B cell (primary cell): Measurements from ENCODE around the gene DNM2. TPM values are rescaled to one million over a fixed set of nuclear protein-coding genes. Genes with fewer than 3 reads are reported as not detected.

Source experiments
- ATAC-seq: fragments of 200-7000 bp; cut with Tn5 transposase; one replicate; pipeline ENCODE4 v1.10.0; 2021; ENCODE audit warnings: low read depth, mild to moderate bottlenecking, moderate number of reproducible peaks, moderate library complexity
- CTCF ChIA-PET: fragments of 350-600 bp; sonication (Branson Sonifier 250); formaldehyde crosslinking; loops from one replicate; lab custom pipeline; 2021; ENCODE audit warnings: antibody characterized with exemption, inconsistent platforms; lab: Charles Lee
- POLR2A ChIA-PET: fragments of 350-600 bp; sonication (Branson Sonifier 250); formaldehyde crosslinking; loops from one replicate; lab custom pipeline; 2021; ENCODE audit warnings: antibody characterized with exemption; lab: Charles Lee
- DNase-seq: peaks from one replicate; pipeline ENCODE4 v3.0.0; 2013
- H2AFZ ChIP-seq: 2 replicates; pipeline ENCODE4 v1.6.1; 2012; ENCODE audit warnings: mild to moderate bottlenecking, low read depth, low read length; ENCODE audit not compliant: insufficient read depth, poor library complexity, severe bottlenecking
- H3K27ac ChIP-seq, 2 donors: 1 replicate in 1 of 2; 2 replicates in 1 of 2; pipeline ENCODE4 v1.5.1; 2012 to 2013; ENCODE audit warnings: low read length in 2 of 2, mild to moderate bottlenecking in 2 of 2, moderate library complexity in 1 of 2
- H3K27me3 ChIP-seq, 4 experiments: fragments of 200-600 bp in 1 of 4; sonication (generic) in 1 of 4; replicated peaks in 1 of 4; 1 replicate in 2 of 4; 2 replicates in 2 of 4; pipeline versions ENCODE4 v1.6.1 to v1.7.0; 2013 to 2016; ENCODE audit warnings: low read length in 3 of 4, mild to moderate bottlenecking in 2 of 4, mixed read lengths in 1 of 4, moderate library complexity in 1 of 4; ENCODE audit not compliant: insufficient read depth in 4 of 4, control insufficient read depth in 3 of 4; ENCODE audit errors: control extremely low read depth in 1 of 4
- H3K36me3 ChIP-seq, 2 experiments: replicated peaks in 1 of 2; 1 replicate in 1 of 2; 2 replicates in 1 of 2; pipeline versions ENCODE4 v1.6.1 to v1.7.1; 2013; ENCODE audit warnings: low read length in 1 of 2; ENCODE audit not compliant: insufficient read depth in 2 of 2, control insufficient read depth in 1 of 2; ENCODE audit errors: control extremely low read depth in 1 of 2, extremely low read depth in 1 of 2
- H3K4me1 ChIP-seq, 2 donors: fragments of 200-600 bp in 1 of 2; sonication (generic) in 1 of 2; 1 replicate in 1 of 2; 2 replicates in 1 of 2; pipeline versions ENCODE4 v1.5.1 to v1.6.1; 2013 to 2017; ENCODE audit warnings: low read length in 2 of 2; ENCODE audit not compliant: control insufficient read depth in 2 of 2, insufficient read depth in 2 of 2
- H3K4me2 ChIP-seq: replicated peaks from 2 replicates; pipeline ENCODE3; 2012; ENCODE audit warnings: mild to moderate bottlenecking, low read depth, low read length; ENCODE audit not compliant: poor library complexity, severe bottlenecking
- H3K4me3 ChIP-seq, 5 experiments: fragments of 200-600 bp in 1 of 5; sonication (generic) in 1 of 5; 1 replicate in 3 of 5; 2 replicates in 2 of 5; pipeline versions ENCODE4 v1.5.1 to v1.7.0; 2011 to 2016; ENCODE audit warnings: low read length in 4 of 5, mild to moderate bottlenecking in 4 of 5, low read depth in 2 of 5, control low read depth in 1 of 5, moderate library complexity in 1 of 5; ENCODE audit not compliant: insufficient read depth in 1 of 5; ENCODE audit errors: control extremely low read depth in 1 of 5, extremely low read depth in 1 of 5
- H3K79me2 ChIP-seq: fragments of 200-600 bp; sonication (generic); one replicate; pipeline ENCODE4 v1.6.0; 2016; ENCODE audit warnings: low read length; ENCODE audit not compliant: control insufficient read depth, insufficient read depth
- H3K9ac ChIP-seq: fragments of 200-600 bp; sonication (generic); 2 replicates; pipeline ENCODE4 v1.6.1; 2017; ENCODE audit warnings: mild to moderate bottlenecking, low read length, moderate library complexity
- H3K9me3 ChIP-seq, 3 donors: one replicate each; pipeline versions ENCODE4 v1.6.1 to v1.7.1; 2013; ENCODE audit warnings: low read length in 2 of 3; ENCODE audit not compliant: control insufficient read depth in 2 of 3, insufficient read depth in 1 of 3; ENCODE audit errors: control extremely low read depth in 1 of 3
- H4K20me1 ChIP-seq: 2 replicates; pipeline ENCODE4 v1.6.0; 2012; ENCODE audit warnings: mild to moderate bottlenecking, low read length; ENCODE audit not compliant: insufficient read depth, control insufficient read depth, poor library complexity, severe bottlenecking
- H3K27ac Mint-ChIP-seq: one replicate; pipeline ENCODE4 v1.8.0; 2021; ENCODE audit warnings: mixed read lengths
- H3K27me3 Mint-ChIP-seq: one replicate; pipeline ENCODE4 v1.8.0; 2021; ENCODE audit warnings: mixed read lengths
- H3K4me1 Mint-ChIP-seq: one replicate; pipeline ENCODE4 v1.8.0; 2021; ENCODE audit warnings: mixed read lengths
- H3K4me3 Mint-ChIP-seq: one replicate; pipeline ENCODE4 v1.8.0; 2021; ENCODE audit warnings: mixed read lengths
- H3K9me3 Mint-ChIP-seq: one replicate; pipeline ENCODE4 v1.8.0; 2022; ENCODE audit warnings: mixed read lengths; ENCODE audit not compliant: insufficient read depth
- CTCF ChIP-seq: fragments of 200-600 bp; IDR thresholded peaks from one replicate; pipeline ENCODE4 v1.8.0; 2022; ENCODE audit warnings: antibody characterized with exemption, mild to moderate bottlenecking
- EZH2 ChIP-seq: IDR thresholded peaks from 2 replicates; pipeline ENCODE4 v1.6.1; 2012; ENCODE audit warnings: borderline replicate concordance, low read depth, mild to moderate bottlenecking, moderate library complexity, low read length; ENCODE audit not compliant: insufficient read depth, poor library complexity, severe bottlenecking
- WGBS: methylation state at CpG from one replicate; pipeline ENCODE4 v1.1.5; 2013; ENCODE audit warnings: missing lambda C conversion rate; ENCODE audit not compliant: insufficient coverage; 5-methylcytosine and 5-hydroxymethylcytosine counted together
- intact Hi-C: fragments of 100-400 bp; cut with micrococcal nuclease; formaldehyde crosslinking; loops from one replicate; pipeline ENCODE4 v1.10.0; 2022
- polyA plus RNA-seq: library from polyadenylated mRNA; depleted of rRNA; stranded (reverse); fragments of >200 nt; gene quantifications from 2 replicates; pipeline ENCODE4 v1.2.3, GENCODE V29; 2012
- total RNA-seq, 2 donors: library from RNA; stranded (reverse); fragments of 120-200 nt in 1 of 2; gene quantifications; 1 replicate in 1 of 2; 2 replicates in 1 of 2; pipeline versions ENCODE4 v1.2.3 to v1.2.4, GENCODE V29; 2013 to 2022

The DNM2 gene
- total and polyA plus RNA-seq, 2 donors (not counting 1 experiment from before 2014, with no cell fraction given): 163 to 353 TPM

GRCh38 chr19:10858204-10858828 lies 140.4 kb downstream of the DNM2 start:
- TF ChIP-seq EZH2: no peak
- peak; percentile 54 for TF ChIP-seq CTCF
- Histone ChIP-seq H3K36me3 (no peaks in the 10 kb centered on the region), H3K79me2 (no peaks in the 10 kb centered on the region), H3K9ac (no peak overlapping the region), H3K4me2 (no peak overlapping the region), H3K4me1 (no peaks in the 10 kb centered on the region), H3K4me3 (no peak overlapping the region), H3K27ac (no peak overlapping the region), H2AFZ (no peak overlapping the region), H4K20me1 (no peaks in the 10 kb centered on the region), H3K9me3 (no peaks in the 10 kb centered on the region), H3K27me3 (peaks cover 0 to 2% (median 0%) of the 10 kb centered on the region in 4 experiments)
- ChIA-PET POLR2A (interaction anchor here (0.7 kb wide), 1 partner anchor 78 kb away, joined by 7 read pairs; no protein-coding TSS in a partner anchor), CTCF (interaction anchor here (0.6 to 2.0 kb wide), 10 partner anchors 9 to 301 kb away, joined by 3 to 13 read pairs (median 3); partner anchors contain the start of genes DNM2 and TMED1)
- intact Hi-C loops: no loop called here
- Mint-ChIP-seq H3K27me3 (no peaks in the 10 kb centered on the region), H3K4me1 (peaks cover 5% of the 10 kb centered on the region), H3K9me3 (no peaks in the 10 kb centered on the region), H3K4me3 (no peak overlapping the region), H3K27ac (peak overlapping the region; percentile 46)
- peak; percentile 47 for DNase-seq
- no peak for ATAC-seq
- WGBS: 100% methylated on average over 1 of the region's 4 CpGs

GRCh38 chr19:10861103-10861651 lies 143.3 kb downstream of the DNM2 start:
- Histone ChIP-seq H3K4me3 (no peak overlapping the region), H3K79me2 (no peaks in the 10 kb centered on the region), H3K27me3 (peaks cover 0 to 2% (median 0%) of the 10 kb centered on the region in 4 experiments), H3K4me1 (peaks cover 3 to 8% of the 10 kb centered on the region in 2 donors), H3K9ac (no peak overlapping the region), H4K20me1 (no peaks in the 10 kb centered on the region), H3K27ac (no peak overlapping the region), H3K9me3 (no peaks in the 10 kb centered on the region), H3K36me3 (no peaks in the 10 kb centered on the region), H3K4me2 (no peak overlapping the region), H2AFZ (no peak overlapping the region)
- intact Hi-C loops: no loop called here
- POLR2A ChIA-PET: no interaction called here
- H3K4me1 Mint-ChIP-seq: peaks cover 15% of the 10 kb centered on the region
- no peak overlapping the region for H3K4me3 Mint-ChIP-seq
- no peak for TF ChIP-seq EZH2
- peak; percentile 29 for TF ChIP-seq CTCF
- no peak for ATAC-seq
- CTCF ChIA-PET: interaction anchor here (0.6 to 1.6 kb wide), 4 partner anchors 8 to 144 kb away, joined by 3 to 6 read pairs (median 4); partner anchors contain the start of gene DNM2
- no peak overlapping the region for H3K27ac Mint-ChIP-seq
- no peak for DNase-seq
- no peaks in the 10 kb centered on the region for H3K27me3 Mint-ChIP-seq
- 80% methylated on average over 4 of the region's 7 CpGs for WGBS
- no peaks in the 10 kb centered on the region for H3K9me3 Mint-ChIP-seq
